Cardiac fibroblast (primary cell): Measurements from ENCODE around the gene IL4R.

Experiments
- DNase-seq, 2 donors: peaks; one replicate each; pipeline versions ENCODE4 v3.0.0 to v3.0.0-alpha.2; 2010; ENCODE audit warnings: low read depth in 2 of 2
- H3K4me3 ChIP-seq, 2 donors: replicated peaks in 1 of 2; 1 replicate in 1 of 2; 2 replicates in 1 of 2; pipeline ENCODE4 v1.5.1; 2011; ENCODE audit warnings: low read depth in 2 of 2, low read length in 2 of 2, mild to moderate bottlenecking in 2 of 2, moderate library complexity in 1 of 2
- TF ChIP-seq, protein P1 (sequence below): IDR thresholded peaks from one replicate; pipeline ENCODE4 v1.5.1; 2011; ENCODE audit warnings: low read depth, mild to moderate bottlenecking, low read length, inconsistent platforms

Gene IL4R

DNA sequence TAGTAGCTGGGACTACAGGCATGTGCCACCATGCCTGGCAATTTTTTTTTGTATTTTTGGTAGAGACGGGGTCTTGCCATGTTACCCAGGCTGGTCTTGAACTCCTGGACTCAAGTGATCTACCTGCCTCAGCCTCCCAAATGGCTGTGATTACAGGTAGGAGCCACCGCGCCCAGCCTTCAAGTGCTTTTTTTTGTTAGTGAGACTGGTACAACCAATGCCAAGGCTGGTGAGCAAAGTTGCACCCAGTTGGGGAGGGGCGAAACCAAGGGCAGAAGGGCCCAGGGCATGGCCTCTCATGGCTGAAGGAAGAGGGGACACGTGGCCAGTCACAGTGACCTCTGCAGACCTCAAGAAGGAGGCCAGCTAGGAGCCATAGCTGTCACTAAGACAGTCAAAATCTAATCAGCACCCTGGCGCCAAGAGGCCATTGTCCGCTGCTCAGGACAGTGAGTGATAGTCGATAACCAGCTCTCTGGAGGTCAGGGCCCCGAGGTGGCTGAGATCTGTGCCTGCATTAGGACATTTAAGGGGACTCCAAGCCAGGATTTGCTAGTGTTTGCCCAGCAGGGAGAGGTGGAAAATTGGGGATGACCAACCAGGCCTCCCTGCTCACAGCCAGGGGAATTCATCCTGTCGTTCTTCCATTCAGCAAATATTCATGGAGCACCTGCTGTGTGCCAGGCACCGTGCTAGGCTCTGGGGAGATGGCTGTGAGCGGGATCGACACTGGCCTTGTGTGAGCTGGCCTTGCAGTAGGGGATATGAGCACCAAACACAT lies 10.2 kb downstream of the IL4R start:
- no peak overlapping the region for H3K4me3 ChIP-seq
- TF ChIP-seq, protein P1, sequence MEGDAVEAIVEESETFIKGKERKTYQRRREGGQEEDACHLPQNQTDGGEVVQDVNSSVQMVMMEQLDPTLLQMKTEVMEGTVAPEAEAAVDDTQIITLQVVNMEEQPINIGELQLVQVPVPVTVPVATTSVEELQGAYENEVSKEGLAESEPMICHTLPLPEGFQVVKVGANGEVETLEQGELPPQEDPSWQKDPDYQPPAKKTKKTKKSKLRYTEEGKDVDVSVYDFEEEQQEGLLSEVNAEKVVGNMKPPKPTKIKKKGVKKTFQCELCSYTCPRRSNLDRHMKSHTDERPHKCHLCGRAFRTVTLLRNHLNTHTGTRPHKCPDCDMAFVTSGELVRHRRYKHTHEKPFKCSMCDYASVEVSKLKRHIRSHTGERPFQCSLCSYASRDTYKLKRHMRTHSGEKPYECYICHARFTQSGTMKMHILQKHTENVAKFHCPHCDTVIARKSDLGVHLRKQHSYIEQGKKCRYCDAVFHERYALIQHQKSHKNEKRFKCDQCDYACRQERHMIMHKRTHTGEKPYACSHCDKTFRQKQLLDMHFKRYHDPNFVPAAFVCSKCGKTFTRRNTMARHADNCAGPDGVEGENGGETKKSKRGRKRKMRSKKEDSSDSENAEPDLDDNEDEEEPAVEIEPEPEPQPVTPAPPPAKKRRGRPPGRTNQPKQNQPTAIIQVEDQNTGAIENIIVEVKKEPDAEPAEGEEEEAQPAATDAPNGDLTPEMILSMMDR, result no peak
- no peak for DNase-seq

DNA sequence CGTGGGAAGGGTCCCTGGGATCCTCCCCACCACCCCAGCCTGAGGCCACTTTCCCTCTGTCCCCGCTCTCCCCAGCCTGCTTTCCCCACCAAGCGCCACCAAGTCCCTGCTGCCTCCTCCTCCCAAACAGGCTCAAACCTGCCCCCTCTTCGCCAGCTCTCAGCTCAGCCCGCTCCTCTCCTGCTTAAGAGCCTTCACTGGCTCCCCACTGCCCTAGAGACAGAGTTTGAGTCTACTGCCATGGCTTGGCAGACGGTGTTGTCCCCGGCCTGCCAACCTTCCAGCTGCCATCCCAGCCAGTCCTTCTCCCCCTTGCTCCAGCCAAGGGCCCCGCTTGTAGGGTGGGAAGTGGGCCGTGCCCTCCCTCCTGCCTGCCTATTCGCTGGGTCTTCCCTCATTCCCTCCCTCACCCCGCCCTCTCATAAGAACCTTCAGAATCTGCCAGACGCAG lies 11.1 kb downstream of the IL4R start:
- no peak overlapping the region for H3K4me3 ChIP-seq
- TF ChIP-seq, protein P1, result no peak
- DNase-seq, result no peak

DNA sequence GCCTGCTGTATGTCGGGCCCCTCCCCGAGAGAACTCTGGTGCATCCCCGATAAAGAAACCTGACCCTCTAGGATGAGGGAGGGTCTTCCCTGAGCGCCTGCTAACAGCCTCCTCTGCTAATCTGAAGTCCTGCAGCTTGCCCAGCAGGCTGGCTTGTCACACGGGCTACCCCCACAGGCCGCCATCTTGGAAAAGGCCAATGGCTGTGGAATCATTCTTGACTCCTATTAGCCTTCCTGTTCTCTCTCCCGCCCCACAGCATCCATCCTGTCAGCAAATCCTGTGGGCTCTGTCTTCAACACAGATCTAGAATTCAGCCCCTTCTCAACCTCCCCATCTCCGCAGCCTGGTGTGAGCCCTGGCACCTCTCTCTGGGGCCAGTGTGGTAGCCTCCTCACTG lies 12.0 kb downstream of the IL4R start:
- TF ChIP-seq, protein P1, result no peak
- no peak for DNase-seq
- H3K4me3 ChIP-seq, result no peak overlapping the region

DNA sequence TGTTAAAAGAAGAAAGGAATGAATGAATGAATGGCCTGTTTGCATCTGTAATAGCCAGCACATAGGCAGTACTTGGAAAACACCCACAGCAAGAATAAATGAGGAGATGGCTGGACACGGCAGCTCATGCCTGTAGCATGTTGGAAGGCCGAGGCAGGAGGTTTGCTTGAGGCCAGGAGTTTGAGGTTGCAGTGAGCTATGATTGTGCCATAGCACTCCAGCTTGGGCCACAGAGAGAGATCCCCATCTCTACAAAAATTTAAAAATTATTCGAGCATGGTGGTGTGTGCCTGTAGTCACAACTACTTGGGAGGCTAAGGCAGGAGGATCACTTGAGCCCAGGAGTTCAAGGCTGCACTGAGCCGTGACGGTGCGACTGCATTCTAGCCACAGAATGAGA lies 12.5 kb downstream of the IL4R start:
- TF ChIP-seq, protein P1, result no peak
- no peak for DNase-seq
- H3K4me3 ChIP-seq, result no peak overlapping the region

DNA sequence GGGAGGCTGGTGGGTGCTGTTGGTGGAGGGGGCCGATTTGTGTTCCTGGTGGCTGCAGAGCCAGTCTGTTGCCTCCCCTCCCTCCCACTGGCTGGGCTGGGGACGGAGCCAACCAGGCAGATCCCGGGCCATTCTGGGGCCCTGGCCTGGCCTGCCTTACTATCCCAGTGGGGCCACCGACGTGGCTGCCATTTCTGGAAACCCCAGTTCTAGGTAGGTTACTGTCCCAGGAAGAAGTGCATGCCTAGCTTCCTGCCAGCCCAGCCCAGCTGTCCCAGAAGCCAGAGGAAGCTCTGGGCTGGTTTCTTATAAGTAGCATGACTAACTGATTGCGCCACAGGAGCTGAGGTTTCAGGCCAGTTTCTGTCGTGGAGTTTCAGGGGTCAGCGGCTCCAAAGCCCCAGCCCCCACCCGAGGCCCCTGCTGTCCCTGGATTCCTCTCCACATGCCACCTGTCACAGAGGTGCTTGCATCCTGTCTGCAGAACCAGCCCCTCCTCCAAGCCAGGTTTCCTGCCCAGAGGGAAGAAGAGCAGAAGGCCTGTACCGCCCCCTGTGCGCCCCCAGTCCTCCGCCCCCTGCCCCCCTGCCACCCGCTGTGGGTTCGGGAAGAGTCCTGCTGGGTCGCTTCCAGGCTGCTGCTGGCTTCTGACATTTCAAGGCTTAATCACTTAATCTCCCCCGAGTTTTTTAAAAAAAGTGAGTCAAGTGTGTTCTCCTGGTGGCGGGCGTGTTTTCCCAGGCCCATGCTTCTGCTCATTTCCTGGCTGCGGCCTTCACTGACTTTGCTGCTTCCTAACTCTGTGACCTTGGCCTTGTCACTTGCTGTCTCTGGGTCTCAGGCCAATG lies 13.2 kb downstream of the IL4R start:
- TF ChIP-seq, protein P1, result no peak
- DNase-seq, result peak; percentile 95 to 98
- no peak overlapping the region for H3K4me3 ChIP-seq

DNA sequence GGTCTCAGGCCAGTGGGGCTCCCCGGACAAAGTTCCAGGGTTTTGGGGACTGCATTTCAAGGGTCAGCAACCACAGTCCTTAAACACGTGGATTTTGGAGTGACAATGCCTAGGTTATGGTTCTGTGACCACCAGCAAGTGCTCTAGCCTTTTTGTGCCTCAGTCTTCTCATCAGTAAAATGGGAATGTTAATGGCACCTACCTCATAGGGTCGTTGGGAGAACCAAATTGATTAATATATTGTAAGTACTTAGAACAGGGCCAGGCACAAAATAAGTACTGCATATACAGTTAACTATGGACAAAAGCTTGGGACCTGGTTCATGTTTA lies 13.8 kb downstream of the IL4R start:
- TF ChIP-seq, protein P1, result no peak
- DNase-seq, result no peak
- H3K4me3 ChIP-seq, result no peak overlapping the region
